NCI-H2107 treated with DMSO at 0.1 percent for 48 hours (cell line): ENCODE results near the gene GASK1A.

ENCODE experiments used
- DNase-seq: peaks from one replicate; lab custom pipeline; 2025; ENCODE audit not compliant: unreplicated experiment; lab: John Stamatoyannopoulos, UW

The GASK1A gene

GRCh38 chr3:43012174-43012573 lies 33.1 kb downstream of the GASK1A start:
- no peak for DNase-seq

- no peak for DNase-seq
Observed at GRCh38 chr3:43013256-43013655, 34.1 kb downstream of the GASK1A start.

- no peak for DNase-seq
Observed at GRCh38 chr3:43013743-43014155, 34.6 kb downstream of the GASK1A start.

- DNase-seq = no peak
Observed at GRCh38 chr3:43014241-43014640, 35.1 kb downstream of the GASK1A start.

GRCh38 chr3:43014956-43015355 lies 35.8 kb downstream of the GASK1A start:
- DNase-seq = no peak

- no peak for DNase-seq
Observed at GRCh38 chr3:43015572-43015971, 36.5 kb downstream of the GASK1A start.

GRCh38 chr3:43015991-43016865 lies 37.1 kb downstream of the GASK1A start:
- DNase-seq = no peak

GRCh38 chr3:43017004-43017403 lies 37.9 kb downstream of the GASK1A start:
- DNase-seq = no peak

- DNase-seq = no peak
Observed at GRCh38 chr3:43017593-43018195, 38.6 kb downstream of the GASK1A start.

GRCh38 chr3:43018246-43018645 lies 39.1 kb downstream of the GASK1A start:
- no peak for DNase-seq

- no peak for DNase-seq
Observed at GRCh38 chr3:43019006-43019809, 40.1 kb downstream of the GASK1A start.

GRCh38 chr3:43019826-43020225 lies 40.7 kb downstream of the GASK1A start:
- no peak for DNase-seq

GRCh38 chr3:43021186-43021585 lies 42.1 kb downstream of the GASK1A start:
- DNase-seq = no peak

- no peak for DNase-seq
Observed at GRCh38 chr3:43022121-43022520, 43.0 kb downstream of the GASK1A start.

GRCh38 chr3:43023066-43023465 lies 44.0 kb downstream of the GASK1A start:
- DNase-seq = no peak

- DNase-seq = no peak
Observed at GRCh38 chr3:43023746-43024145, 44.6 kb downstream of the GASK1A start.

- DNase-seq = no peak
Observed at GRCh38 chr3:43024181-43024885, 45.2 kb downstream of the GASK1A start.

GRCh38 chr3:43025423-43025822 lies 46.3 kb downstream of the GASK1A start:
- DNase-seq = no peak

GRCh38 chr3:43028001-43028400 lies 48.9 kb downstream of the GASK1A start:
- no peak for DNase-seq

- no peak for DNase-seq
Observed at GRCh38 chr3:43028678-43029490, 49.8 kb downstream of the GASK1A start.
